ENCODE data around the gene STX10.

The STX10 gene

GRCh38 chr19:13097033-13097462 lies 53.1 kb downstream of the STX10 start:
- TF ChIP-seq CTCF (IDR thresholded peaks at IDR 0.05; ENCODE audit: insufficient read depth, low read length, missing control alignments), result no peak
- no peak overlapping the region for H3K4me3 ChIP-seq (ENCODE audit: low read depth, low read length)
- POLR2A ChIA-PET, result no interaction called here

GRCh38 chr19:13095934-13096927 lies 53.9 kb downstream of the STX10 start:
- TF ChIP-seq CTCF (IDR thresholded peaks at IDR 0.05; ENCODE audit: insufficient read depth, low read length, missing control alignments), result no peak
- ChIA-PET POLR2A (no interaction called here), CTCF (interaction anchor here (1.0 to 30.9 kb wide), 9 partner anchors 8 to 168 kb away, joined by 3 to 573 read pairs (median 36); partner anchors contain the start of gene DAND5)
- H3K4me3 ChIP-seq (ENCODE audit: low read depth, low read length), result no peak overlapping the region
- no peak for DNase-seq (ENCODE audit: low read depth, low spot score)

More at GRCh38 chr19:13097033-13097462, 53.1 kb downstream of the STX10 start:
- CTCF ChIA-PET, result interaction anchor here (1.0 to 30.9 kb wide), 5 partner anchors 9 to 165 kb away, joined by 3 to 573 read pairs (median 153); partner anchors contain the start of gene DAND5
- DNase-seq (ENCODE audit: low read depth, low spot score), result no peak

- CTCF ChIA-PET, result interaction anchor here (1.0 to 30.9 kb wide), 12 partner anchors 9 to 169 kb away, joined by 3 to 573 read pairs (median 12); partner anchors contain the start of gene DAND5
- no peak for DNase-seq (ENCODE audit: low read depth, low spot score)
- TF ChIP-seq CTCF (IDR thresholded peaks at IDR 0.05; ENCODE audit: insufficient read depth, low read length, missing control alignments), result no peak
- H3K4me3 ChIP-seq (ENCODE audit: low read depth, low read length), result no peak overlapping the region
- POLR2A ChIA-PET, result no interaction called here
Measured at GRCh38 chr19:13095393-13095784, 54.8 kb downstream of the STX10 start.

- no peak overlapping the region for H3K4me3 ChIP-seq (ENCODE audit: low read depth, low read length)
- ChIA-PET CTCF (interaction anchor here (0.8 to 30.9 kb wide), 29 partner anchors 10 to 169 kb away, joined by 3 to 573 read pairs (median 7); partner anchors contain the start of genes DAND5 and NACC1), POLR2A (no interaction called here)
- no peak for TF ChIP-seq CTCF (IDR thresholded peaks at IDR 0.05; ENCODE audit: insufficient read depth, low read length, missing control alignments)
- DNase-seq (ENCODE audit: low read depth, low spot score), result no peak
Measured at GRCh38 chr19:13094771-13095392, 55.3 kb downstream of the STX10 start.

GRCh38 chr19:13094106-13094504 lies 56.1 kb downstream of the STX10 start:
- ChIA-PET CTCF (interaction anchor here (0.7 to 30.9 kb wide), 46 partner anchors 7 to 168 kb away, joined by 3 to 573 read pairs (median 6); partner anchors contain the start of genes CALR, DAND5, IER2 and NACC1), POLR2A (interaction anchor here (0.6 to 1.2 kb wide), 2 partner anchors 81 to 117 kb away, joined by 3 to 4 read pairs; no protein-coding TSS in a partner anchor)
- no peak for TF ChIP-seq CTCF (IDR thresholded peaks at IDR 0.05; ENCODE audit: insufficient read depth, low read length, missing control alignments)
- DNase-seq (ENCODE audit: low read depth, low spot score), result no peak
- H3K4me3 ChIP-seq (ENCODE audit: low read depth, low read length), result no peak overlapping the region

Measured in AG04449 (cell line).